Ecto neural progenitor cell (in vitro differentiated cells): ENCODE measurements around the gene GART.
"Not testable (repeated sequence)": the region's sequence is repeated elsewhere in the genome, so short reads cannot be mapped to it uniquely, and the experiment has no call there.

Experiments
- DNase-seq: peaks from one replicate; pipeline ENCODE4 v3.0.0-alpha.2; 2018; ENCODE audit warnings: low spot score

The GART gene

GRCh38 chr21:33541756-33542639 lies at the start of gene GART:
TSS of gene GART (minus strand) at chr21:33542117. CDS start at chr21:33539315, 2,802 bp downstream.
- DNase-seq: peak; percentile 91

GRCh38 chr21:33588485-33589335 lies 46.8 kb upstream of the GART start, which contains the start of gene DONSON:
TSS of gene DONSON (minus strand) at chr21:33588684. CDS start at chr21:33588641, 43 bp downstream.
- DNase-seq: peak; percentile 96

DNA sequence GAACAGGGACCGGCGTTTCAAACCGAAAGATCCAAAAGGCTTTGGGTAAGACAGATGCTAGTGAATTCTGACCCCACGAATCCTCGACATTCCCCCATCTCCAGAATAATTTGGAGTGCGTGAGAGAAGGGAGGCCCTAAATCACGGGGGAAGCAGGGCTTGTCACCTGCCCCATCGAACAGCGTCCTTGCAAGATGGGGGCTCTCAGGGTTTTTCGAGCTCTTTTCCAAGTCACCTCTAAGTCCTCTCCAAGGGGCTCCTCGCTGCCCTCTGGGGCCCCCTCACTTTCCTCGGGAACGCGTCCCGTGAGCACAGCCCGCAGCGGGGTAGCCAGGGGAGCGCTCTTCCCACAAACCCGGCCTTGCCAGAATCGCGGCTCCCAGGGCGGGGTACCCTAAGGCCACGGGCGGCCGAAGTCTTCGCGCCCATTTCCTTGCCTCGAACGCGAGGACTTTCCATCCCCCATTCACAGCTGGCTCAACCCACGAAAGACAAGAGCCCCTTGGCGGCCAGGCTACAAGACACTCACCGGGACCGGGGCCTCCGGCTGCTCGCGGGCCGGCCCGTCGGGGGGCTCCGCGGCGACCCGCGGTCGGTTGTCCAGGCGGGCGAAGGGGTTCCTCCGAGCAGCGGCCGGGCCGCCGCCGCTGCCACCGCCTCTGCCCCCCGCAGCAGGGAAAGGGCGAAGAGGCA lies 46.0 kb upstream of the GART start:
- peak; percentile 74 for DNase-seq

DNA sequence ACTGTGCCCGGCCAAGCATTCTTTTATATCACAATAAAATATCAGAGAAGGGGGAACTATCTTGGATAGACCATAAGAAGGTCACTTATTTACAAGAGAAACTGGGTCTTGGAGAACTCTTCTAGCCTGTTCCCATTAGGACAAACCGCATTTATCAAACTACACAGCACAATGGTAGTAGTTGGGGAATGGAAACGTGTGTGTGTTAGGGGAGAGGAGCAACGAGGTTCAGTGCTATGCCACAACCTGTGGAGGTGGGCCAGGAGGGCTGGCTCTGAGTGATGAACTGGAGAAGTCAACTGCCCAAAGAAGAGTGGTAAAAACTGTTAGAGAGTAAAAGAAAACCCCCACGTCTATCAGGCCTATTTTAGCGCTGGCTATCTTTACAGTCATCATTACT lies 45.0 kb upstream of the GART start:
- DNase-seq: no peak

DNA sequence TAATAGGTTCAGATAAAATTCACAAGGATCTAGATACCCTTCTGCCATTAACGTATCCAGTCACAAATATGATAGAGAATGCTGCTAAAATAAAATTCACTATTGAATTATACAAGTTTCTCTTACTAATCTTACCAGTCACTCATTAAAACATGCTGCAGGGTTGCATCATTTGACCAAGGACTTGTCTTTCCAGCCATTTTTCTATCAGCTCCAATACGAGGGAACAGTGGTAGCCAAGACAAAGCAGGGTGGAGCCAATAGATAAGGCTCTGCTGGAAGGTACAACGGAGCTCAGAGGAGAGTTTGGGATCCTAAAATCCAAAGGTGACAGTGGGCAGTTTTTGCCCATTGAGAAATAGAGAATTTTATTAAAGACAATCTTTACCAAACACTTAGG lies 42.5 kb upstream of the GART start:
- no peak for DNase-seq

- no peak for DNase-seq
These were observed 37.1 kb upstream of the GART start for GRCh38 chr21:33578959-33579542.

GRCh38 chr21:33578214-33578613 lies 36.3 kb upstream of the GART start:
- DNase-seq: no peak

- not testable (repeated sequence) for DNase-seq
These were observed 34.8 kb upstream of the GART start for GRCh38 chr21:33576741-33577141.

GRCh38 chr21:33572350-33572749 lies 30.4 kb upstream of the GART start:
- DNase-seq: no peak

DNA sequence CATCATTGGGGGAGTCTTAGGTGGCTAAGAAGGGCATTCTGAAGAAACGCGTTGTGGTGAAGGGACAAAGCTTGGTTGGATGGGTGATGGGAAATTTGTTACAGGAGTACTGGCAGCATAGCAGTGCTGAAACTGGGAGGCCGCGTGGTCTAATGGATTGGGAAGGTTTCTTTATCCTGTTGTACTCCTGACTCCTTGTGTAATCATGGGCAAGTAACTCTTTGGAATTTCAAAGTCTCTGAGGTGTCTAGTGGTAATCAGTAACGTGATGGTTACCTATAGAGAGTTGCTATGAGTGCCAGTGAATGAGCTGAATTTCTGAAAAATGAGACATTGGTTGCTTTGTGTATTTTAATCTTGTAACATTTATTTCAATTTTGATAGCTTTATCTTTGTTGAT lies 28.1 kb upstream of the GART start:
- DNase-seq: no peak

- no peak for DNase-seq
These were observed 26.5 kb upstream of the GART start for GRCh38 chr21:33568448-33568847.

DNA sequence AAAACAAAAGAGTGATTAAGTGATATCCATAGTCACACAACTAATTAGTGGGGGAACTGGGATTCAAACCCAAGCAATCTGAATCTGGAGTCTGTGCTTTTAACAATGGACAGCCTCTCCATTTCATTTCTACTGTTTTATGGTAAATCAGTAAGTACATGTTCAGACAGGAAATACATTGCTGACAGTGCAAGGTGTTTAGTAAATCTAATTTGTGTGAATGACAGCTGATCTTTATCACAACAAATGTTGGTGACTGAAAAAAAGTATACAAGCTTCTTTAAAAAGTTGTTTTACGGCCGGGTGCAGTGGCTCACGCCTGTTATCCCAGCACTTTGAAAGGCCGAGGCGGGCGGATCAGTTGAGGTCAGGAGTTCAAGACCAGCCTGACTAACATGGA lies 26.0 kb upstream of the GART start:
- no peak for DNase-seq

GRCh38 chr21:33566514-33566913 lies 24.6 kb upstream of the GART start:
- no peak for DNase-seq

DNA sequence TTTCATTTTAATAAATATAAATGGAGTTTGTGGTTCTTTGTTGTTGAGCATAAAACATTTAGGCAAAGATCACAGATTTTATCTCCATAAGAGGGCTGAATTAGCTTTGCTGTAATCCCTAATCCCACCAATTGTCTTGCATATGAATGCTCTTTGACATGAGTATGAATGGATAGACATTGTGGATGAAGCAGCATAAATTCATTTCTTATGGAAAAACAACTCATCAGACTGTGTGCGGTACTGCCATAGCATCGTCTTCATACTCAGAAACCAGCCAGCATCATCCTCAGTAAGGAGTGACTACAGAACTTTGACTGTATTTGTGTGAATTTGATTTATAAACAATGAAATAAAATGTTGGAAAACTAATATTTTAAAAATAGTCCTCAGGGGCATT lies 20.5 kb upstream of the GART start:
- DNase-seq: no peak

- no peak for DNase-seq
These were observed 19.5 kb upstream of the GART start for GRCh38 chr21:33561373-33561772.

DNA sequence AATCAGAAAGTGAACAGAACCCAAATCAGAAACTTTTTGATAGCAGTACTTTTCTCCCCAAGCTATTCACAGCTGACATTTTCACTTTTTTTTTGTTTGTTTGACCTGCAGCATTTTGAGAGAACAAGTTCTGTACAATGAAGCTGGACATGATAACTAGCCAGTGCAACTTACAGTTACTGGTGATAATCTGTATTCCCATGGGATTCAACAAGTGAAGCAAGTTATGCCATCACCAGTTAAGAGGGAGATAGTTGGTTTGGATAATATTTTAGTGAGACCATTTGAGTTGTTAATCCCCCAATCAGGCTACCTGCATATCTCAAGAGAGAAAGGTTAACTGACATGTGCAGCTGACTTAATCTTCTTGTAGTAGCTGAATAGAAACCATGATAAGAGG lies 19.0 kb upstream of the GART start:
- no peak for DNase-seq

GRCh38 chr21:33559813-33560212 lies 17.9 kb upstream of the GART start:
- no peak for DNase-seq

GRCh38 chr21:33558777-33559421 lies 17.0 kb upstream of the GART start:
- no peak for DNase-seq

- DNase-seq: no peak
These were observed 15.5 kb upstream of the GART start for GRCh38 chr21:33557447-33557846.

DNA sequence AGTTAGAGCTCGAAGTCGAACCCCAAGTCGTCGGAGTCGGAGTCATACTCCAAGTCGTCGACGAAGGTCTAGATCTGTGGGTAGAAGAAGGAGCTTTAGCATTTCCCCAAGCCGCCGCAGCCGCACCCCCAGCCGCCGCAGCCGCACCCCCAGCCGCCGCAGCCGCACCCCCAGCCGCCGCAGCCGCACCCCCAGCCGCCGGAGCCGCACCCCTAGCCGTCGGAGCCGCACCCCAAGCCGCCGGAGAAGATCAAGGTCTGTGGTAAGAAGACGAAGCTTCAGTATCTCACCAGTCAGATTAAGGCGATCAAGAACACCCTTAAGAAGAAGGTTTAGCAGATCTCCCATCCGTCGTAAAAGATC lies 13.0 kb upstream of the GART start:
- DNase-seq: no peak

DNA sequence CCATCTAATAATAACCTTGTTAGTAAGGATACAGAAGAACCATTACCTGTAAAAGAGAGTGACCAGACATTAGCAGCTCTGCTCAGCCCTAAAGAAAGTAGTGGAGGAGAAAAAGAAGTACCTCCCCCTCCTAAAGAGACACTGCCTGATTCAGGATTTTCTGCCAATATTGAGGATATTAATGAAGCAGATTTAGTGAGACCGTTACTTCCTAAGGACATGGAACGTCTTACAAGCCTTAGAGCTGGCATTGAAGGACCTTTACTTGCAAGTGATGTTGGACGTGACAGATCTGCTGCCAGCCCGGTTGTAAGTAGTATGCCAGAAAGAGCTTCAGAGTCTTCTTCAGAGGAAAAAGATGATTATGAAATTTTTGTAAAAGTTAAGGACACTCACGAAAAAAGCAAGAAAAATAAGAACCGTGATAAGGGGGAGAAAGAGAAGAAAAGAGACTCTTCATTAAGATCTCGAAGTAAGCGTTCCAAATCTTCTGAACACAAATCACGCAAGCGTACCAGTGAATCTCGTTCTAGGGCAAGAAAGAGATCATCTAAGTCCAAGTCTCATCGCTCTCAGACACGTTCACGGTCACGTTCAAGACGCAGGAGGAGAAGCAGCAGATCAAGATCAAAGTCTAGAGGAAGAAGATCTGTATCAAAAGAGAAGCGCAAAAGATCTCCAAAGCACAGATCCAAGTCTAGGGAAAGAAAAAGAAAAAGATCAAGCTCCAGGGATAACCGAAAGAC lies 12.5 kb upstream of the GART start:
- no peak for DNase-seq
